Chondrocyte (in vitro differentiated cells): ENCODE measurements around the gene DSCAML1. TPM values are rescaled to one million over a fixed set of nuclear protein-coding genes. Genes with fewer than 3 reads are reported as not detected.

Experiments used
- DNase-seq: peaks from one replicate; pipeline ENCODE4 v3.0.0; 2021; ENCODE audit warnings: mixed read lengths, low spot score
- H3K27ac Mint-ChIP-seq: one replicate; pipeline ENCODE4 v1.8.0; 2021; ENCODE audit warnings: mild to moderate bottlenecking, moderate library complexity, mixed read lengths; ENCODE audit not compliant: unreplicated experiment
- H3K27me3 Mint-ChIP-seq: 2 replicates; pipeline ENCODE4 v1.8.0; 2021; ENCODE audit warnings: low read depth, mixed read lengths
- H3K36me3 Mint-ChIP-seq: 2 replicates; pipeline ENCODE4 v1.8.0; 2021; ENCODE audit warnings: low read depth, mixed read lengths
- H3K4me1 Mint-ChIP-seq: 2 replicates; pipeline ENCODE4 v1.8.0; 2021; ENCODE audit warnings: low read depth, mild to moderate bottlenecking, mixed read lengths
- H3K4me3 Mint-ChIP-seq: one replicate; pipeline ENCODE4 v1.8.0; 2021; ENCODE audit warnings: mild to moderate bottlenecking, moderate library complexity, mixed read lengths; ENCODE audit not compliant: unreplicated experiment
- H3K9me3 Mint-ChIP-seq: 2 replicates; pipeline ENCODE4 v1.8.0; 2021; ENCODE audit warnings: low read depth, mixed read lengths
- total RNA-seq: library from RNA; stranded (reverse); gene quantifications from 3 replicates; pipeline ENCODE4 v1.2.1, GENCODE V29; 2021
- TF ChIP-seq, protein P1 (sequence below): fragments of 200-600 bp; sonication (generic); IDR thresholded peaks from 2 replicates; pipeline ENCODE4 v1.5.0; 2021; ENCODE audit warnings: antibody characterized with exemption, mild to moderate bottlenecking, moderate library complexity

DSCAML1 gene
- total RNA-seq, 1 donor from 2014 or later: not detected

DNA sequence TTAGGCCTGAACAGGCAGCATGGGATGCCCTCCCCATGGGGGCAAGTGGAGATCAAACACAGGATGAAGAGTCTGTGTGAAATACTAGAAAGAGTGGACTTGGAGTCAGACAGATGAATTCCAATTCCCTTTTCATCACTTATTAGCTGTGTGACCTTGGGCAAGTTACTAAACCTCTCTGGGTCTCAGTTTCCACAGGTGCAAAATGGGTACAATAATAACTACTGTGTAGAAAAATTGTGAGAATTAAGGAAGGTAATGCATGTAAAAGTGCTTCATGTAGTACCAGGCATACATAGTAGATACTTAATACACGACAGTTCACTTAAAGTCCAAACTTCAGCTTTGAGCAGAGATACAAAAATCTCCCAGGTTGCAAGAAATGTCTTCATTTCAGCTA lies 176.4 kb downstream of the DSCAML1 start:
- Mint-ChIP-seq H3K4me1 (no peaks in the 10 kb centered on the region), H3K4me3 (no peak overlapping the region), H3K27ac (no peak overlapping the region), H3K36me3 (no peaks in the 10 kb centered on the region), H3K9me3 (peaks cover 6% of the 10 kb centered on the region), H3K27me3 (peaks cover 32% of the 10 kb centered on the region)
- no peak for DNase-seq
- TF ChIP-seq, protein P1, sequence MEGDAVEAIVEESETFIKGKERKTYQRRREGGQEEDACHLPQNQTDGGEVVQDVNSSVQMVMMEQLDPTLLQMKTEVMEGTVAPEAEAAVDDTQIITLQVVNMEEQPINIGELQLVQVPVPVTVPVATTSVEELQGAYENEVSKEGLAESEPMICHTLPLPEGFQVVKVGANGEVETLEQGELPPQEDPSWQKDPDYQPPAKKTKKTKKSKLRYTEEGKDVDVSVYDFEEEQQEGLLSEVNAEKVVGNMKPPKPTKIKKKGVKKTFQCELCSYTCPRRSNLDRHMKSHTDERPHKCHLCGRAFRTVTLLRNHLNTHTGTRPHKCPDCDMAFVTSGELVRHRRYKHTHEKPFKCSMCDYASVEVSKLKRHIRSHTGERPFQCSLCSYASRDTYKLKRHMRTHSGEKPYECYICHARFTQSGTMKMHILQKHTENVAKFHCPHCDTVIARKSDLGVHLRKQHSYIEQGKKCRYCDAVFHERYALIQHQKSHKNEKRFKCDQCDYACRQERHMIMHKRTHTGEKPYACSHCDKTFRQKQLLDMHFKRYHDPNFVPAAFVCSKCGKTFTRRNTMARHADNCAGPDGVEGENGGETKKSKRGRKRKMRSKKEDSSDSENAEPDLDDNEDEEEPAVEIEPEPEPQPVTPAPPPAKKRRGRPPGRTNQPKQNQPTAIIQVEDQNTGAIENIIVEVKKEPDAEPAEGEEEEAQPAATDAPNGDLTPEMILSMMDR: no peak

DNA sequence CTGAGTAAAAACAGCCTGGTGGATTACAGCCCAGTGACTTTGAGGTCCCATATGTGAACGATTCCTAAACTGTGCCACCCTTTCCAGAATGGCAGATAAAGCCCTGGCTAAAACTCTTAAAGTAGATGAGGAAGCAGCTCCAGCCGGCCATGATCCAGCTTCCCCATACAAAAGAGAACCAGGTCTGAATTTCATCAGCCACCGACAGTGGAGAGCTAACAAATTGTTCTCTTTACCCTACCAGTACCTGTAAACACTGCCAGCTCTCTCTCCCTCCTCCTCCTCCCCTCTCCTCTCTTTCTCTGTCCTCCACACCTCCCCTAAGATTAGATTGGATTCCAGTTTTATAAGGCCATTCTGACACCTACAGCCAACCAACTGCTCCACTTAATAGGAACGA lies 176.9 kb downstream of the DSCAML1 start:
- H3K27ac Mint-ChIP-seq: no peak overlapping the region
- no peaks in the 10 kb centered on the region for H3K36me3 Mint-ChIP-seq
- no peaks in the 10 kb centered on the region for H3K4me1 Mint-ChIP-seq
- no peak for DNase-seq
- TF ChIP-seq, protein P1: no peak
- H3K9me3 Mint-ChIP-seq: peaks cover 6% of the 10 kb centered on the region
- H3K4me3 Mint-ChIP-seq: no peak overlapping the region
- H3K27me3 Mint-ChIP-seq: peaks cover 28% of the 10 kb centered on the region

DNA sequence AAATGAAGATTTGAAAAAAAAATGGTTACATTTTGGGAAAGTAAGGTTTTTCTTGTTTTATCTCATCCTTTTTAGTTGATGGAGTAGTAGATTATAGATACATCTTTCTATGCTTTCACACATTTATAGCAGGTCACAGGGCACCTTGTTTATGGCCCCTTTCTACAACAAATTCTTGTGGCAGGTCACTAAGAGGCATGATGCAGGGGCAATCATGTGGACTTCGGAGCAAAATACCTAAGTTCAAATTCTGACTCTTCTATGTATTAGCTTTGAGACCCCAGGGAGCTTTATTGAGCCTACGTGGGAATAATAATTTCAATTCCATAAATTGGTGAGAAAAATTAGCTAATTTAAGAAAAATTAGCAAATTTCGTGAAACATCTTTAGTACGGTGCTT lies 177.4 kb downstream of the DSCAML1 start:
- no peak for DNase-seq
- H3K4me3 Mint-ChIP-seq: no peak overlapping the region
- H3K9me3 Mint-ChIP-seq: peaks cover 6% of the 10 kb centered on the region
- TF ChIP-seq, protein P1: no peak
- peaks cover 28% of the 10 kb centered on the region for H3K27me3 Mint-ChIP-seq
- no peak overlapping the region for H3K27ac Mint-ChIP-seq
- H3K36me3 Mint-ChIP-seq: no peaks in the 10 kb centered on the region
- H3K4me1 Mint-ChIP-seq: no peaks in the 10 kb centered on the region

DNA sequence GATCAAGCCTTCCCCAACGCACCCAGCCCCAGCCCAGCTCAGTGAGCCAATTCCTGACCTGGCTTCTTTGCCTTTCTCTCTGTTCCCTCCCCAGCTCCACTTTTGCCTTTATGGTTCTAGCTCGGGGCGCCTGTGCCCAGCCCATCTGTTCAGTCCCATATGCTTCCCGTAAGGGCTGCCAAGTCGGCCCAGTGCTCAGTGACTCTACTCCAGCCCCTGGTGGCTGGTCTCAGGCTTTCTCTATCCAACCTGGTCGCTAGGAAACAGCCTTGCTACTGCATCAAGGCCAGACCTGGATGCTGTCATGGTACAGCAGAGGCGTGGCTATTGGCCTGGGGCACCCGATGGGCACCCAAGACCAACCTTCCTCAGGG lies 178.0 kb downstream of the DSCAML1 start:
- H3K27ac Mint-ChIP-seq: no peak overlapping the region
- no peaks in the 10 kb centered on the region for H3K4me1 Mint-ChIP-seq
- H3K9me3 Mint-ChIP-seq: peaks cover 8% of the 10 kb centered on the region
- DNase-seq: no peak
- H3K27me3 Mint-ChIP-seq: peaks cover 26% of the 10 kb centered on the region
- H3K36me3 Mint-ChIP-seq: no peaks in the 10 kb centered on the region
- no peak overlapping the region for H3K4me3 Mint-ChIP-seq
- TF ChIP-seq, protein P1: no peak

DNA sequence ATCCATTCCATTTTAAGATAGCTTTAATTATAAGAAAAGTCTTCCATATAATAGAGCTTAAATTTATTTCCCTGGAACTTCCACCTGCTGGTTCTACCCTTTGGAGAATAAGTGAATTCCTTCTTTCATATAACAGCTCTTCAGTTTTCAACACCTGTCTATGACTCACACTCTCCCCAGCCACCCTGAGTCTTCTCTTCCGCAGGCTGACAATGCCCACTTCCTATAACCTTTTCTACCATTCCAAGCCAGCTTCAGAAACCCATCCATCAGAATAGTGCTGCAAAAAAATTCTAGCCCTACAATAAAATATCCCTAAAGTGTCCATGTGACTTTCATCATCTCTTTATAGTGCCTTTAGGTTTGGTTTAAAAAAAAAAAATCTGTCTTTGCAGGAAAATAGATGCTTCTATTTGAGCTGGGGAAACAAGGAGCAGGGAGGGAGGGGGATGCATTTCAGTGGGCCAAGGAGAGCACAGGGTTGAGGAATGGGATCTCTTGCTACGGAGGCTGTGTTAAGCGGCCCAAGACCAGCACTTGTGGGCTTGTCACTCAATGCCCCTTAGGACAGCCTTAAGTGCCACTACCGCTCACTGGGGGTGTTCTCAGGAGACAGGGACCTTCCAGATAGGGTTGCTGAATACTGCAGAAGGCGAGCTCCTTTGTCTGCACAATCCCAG lies 178.6 kb downstream of the DSCAML1 start:
- H3K27ac Mint-ChIP-seq: no peak overlapping the region
- H3K4me3 Mint-ChIP-seq: no peak overlapping the region
- H3K9me3 Mint-ChIP-seq: peaks cover 8% of the 10 kb centered on the region
- no peak for DNase-seq
- peaks cover 26% of the 10 kb centered on the region for H3K27me3 Mint-ChIP-seq
- TF ChIP-seq, protein P1: no peak
- H3K4me1 Mint-ChIP-seq: no peaks in the 10 kb centered on the region
- H3K36me3 Mint-ChIP-seq: no peaks in the 10 kb centered on the region
